AG09309 (cell line): ENCODE data around the gene PTPRT.

Experiments used
- DNase-seq: peaks from one replicate; pipeline ENCODE4 v3.0.0-alpha.2; 2010; ENCODE audit warnings: low read depth
- H3K4me3 ChIP-seq: 2 replicates; pipeline ENCODE4 v1.5.1; 2011; ENCODE audit warnings: mild to moderate bottlenecking, low read depth, low read length, moderate library complexity; ENCODE audit not compliant: control insufficient read depth
- CTCF ChIP-seq: IDR thresholded peaks from 2 replicates; pipeline ENCODE4 v1.5.1; 2011; ENCODE audit warnings: mild to moderate bottlenecking, low read depth, low read length, inconsistent platforms; ENCODE audit not compliant: insufficient read depth, control insufficient read depth; ENCODE audit errors: missing control alignments

The PTPRT gene

GRCh38 chr20:42506397-42506796 lies 683.3 kb downstream of the PTPRT start:
- no peak for TF ChIP-seq CTCF
- no peak overlapping the region for H3K4me3 ChIP-seq
- no peak for DNase-seq

- DNase-seq: no peak
- no peak overlapping the region for H3K4me3 ChIP-seq
- no peak for TF ChIP-seq CTCF
Measured at GRCh38 chr20:42502591-42502990, 687.1 kb downstream of the PTPRT start.

- no peak for DNase-seq
- no peak overlapping the region for H3K4me3 ChIP-seq
- TF ChIP-seq CTCF: no peak
Measured at GRCh38 chr20:42496595-42496994, 693.1 kb downstream of the PTPRT start.

- TF ChIP-seq CTCF: no peak
- DNase-seq: no peak
Measured at GRCh38 chr20:42494290-42494689, 695.4 kb downstream of the PTPRT start.

GRCh38 chr20:42493001-42493400 lies 696.7 kb downstream of the PTPRT start:
- H3K4me3 ChIP-seq: no peak overlapping the region
- no peak for TF ChIP-seq CTCF
- DNase-seq: no peak

More at GRCh38 chr20:42494290-42494689, 695.4 kb downstream of the PTPRT start:
- H3K4me3 ChIP-seq: no peak overlapping the region

- H3K4me3 ChIP-seq: no peak overlapping the region
- DNase-seq: no peak
- TF ChIP-seq CTCF: no peak
Measured at GRCh38 chr20:42492290-42492689, 697.4 kb downstream of the PTPRT start.

GRCh38 chr20:42485556-42485955 lies 704.1 kb downstream of the PTPRT start:
- no peak for DNase-seq
- no peak for TF ChIP-seq CTCF
- no peak overlapping the region for H3K4me3 ChIP-seq
